Liver (tissue), 9 donors: ENCODE data around the gene TFCP2. TPM values are rescaled to one million over a fixed set of nuclear protein-coding genes. Genes with fewer than 3 reads are reported as not detected.

ENCODE experiments used
- DNase-seq: peaks from one replicate; pipeline ENCODE4 v3.0.0-alpha.2; 2017; ENCODE audit warnings: low spot score
- H3K27ac ChIP-seq, 2 donors: one replicate each; pipeline ENCODE4 v1.7.0; 2013; ENCODE audit warnings: inconsistent platforms in 2 of 2, low read length in 2 of 2, control low read depth in 1 of 2, low read depth in 1 of 2, mild to moderate bottlenecking in 1 of 2
- H3K27me3 ChIP-seq, 4 donors: one replicate each; pipeline versions ENCODE4 v1.6.1 to v1.7.0; 2013; ENCODE audit warnings: low read length in 3 of 4, inconsistent platforms in 1 of 4, mild to moderate bottlenecking in 1 of 4, moderate library complexity in 1 of 4; ENCODE audit not compliant: control insufficient read depth in 4 of 4, insufficient read depth in 4 of 4
- H3K36me3 ChIP-seq, 4 donors: one replicate each; pipeline versions ENCODE4 v1.6.1 to v1.7.0; 2013; ENCODE audit warnings: low read length in 3 of 4, mild to moderate bottlenecking in 3 of 4, low read depth in 1 of 4, moderate library complexity in 1 of 4; ENCODE audit not compliant: control insufficient read depth in 4 of 4, insufficient read depth in 3 of 4
- H3K4me1 ChIP-seq, 4 donors: one replicate each; pipeline versions ENCODE4 v1.6.1 to v1.7.0; 2013; ENCODE audit warnings: low read length in 3 of 4, mild to moderate bottlenecking in 3 of 4, moderate library complexity in 1 of 4; ENCODE audit not compliant: control insufficient read depth in 4 of 4, insufficient read depth in 4 of 4
- H3K4me3 ChIP-seq, 3 donors: one replicate each; pipeline versions ENCODE4 v1.6.1 to v1.7.0; 2013; ENCODE audit warnings: low read length in 3 of 3, control low read depth in 1 of 3, low read depth in 1 of 3, mild to moderate bottlenecking in 1 of 3
- H3K9ac ChIP-seq, 2 donors: one replicate each; pipeline ENCODE4 v1.7.0; 2013; ENCODE audit warnings: low read length in 2 of 2, mild to moderate bottlenecking in 2 of 2, moderate library complexity in 2 of 2, control low read depth in 1 of 2, low read depth in 1 of 2
- H3K9me3 ChIP-seq, 4 donors: one replicate each; pipeline versions ENCODE4 v1.6.1 to v1.7.0; 2013; ENCODE audit warnings: low read length in 3 of 4; ENCODE audit not compliant: control insufficient read depth in 4 of 4
- EGR1 ChIP-seq, 2 donors: IDR thresholded peaks; 2 replicates each; pipeline ENCODE4 v1.6.1; 2016 to 2018; ENCODE audit warnings: antibody characterized with exemption in 2 of 2, low read depth in 2 of 2
- FOXA1 ChIP-seq: IDR thresholded peaks from 2 replicates; pipeline ENCODE4 v1.6.1; 2016; ENCODE audit warnings: antibody characterized with exemption
- FOXA2 ChIP-seq: IDR thresholded peaks from 2 replicates; pipeline ENCODE4 v1.6.1; 2016; ENCODE audit warnings: antibody characterized with exemption
- GABPA ChIP-seq, 2 donors: IDR thresholded peaks in 1 of 2; conservative IDR thresholded peaks in 1 of 2; 2 replicates each; pipeline ENCODE4 v1.6.1; 2016; ENCODE audit warnings: antibody characterized with exemption in 2 of 2, mild to moderate bottlenecking in 1 of 2, moderate library complexity in 1 of 2
- HNF4A ChIP-seq, 2 donors: conservative IDR thresholded peaks; 2 replicates each; pipeline ENCODE4 v1.6.1; 2016; ENCODE audit warnings: antibody characterized with exemption in 2 of 2, mild to moderate bottlenecking in 2 of 2
- HNF4G ChIP-seq: IDR thresholded peaks from 2 replicates; pipeline ENCODE4 v1.6.1; 2016; ENCODE audit warnings: antibody characterized with exemption
- JUND ChIP-seq, 2 donors: IDR thresholded peaks; 2 replicates each; pipeline ENCODE4 v1.6.1; 2016; ENCODE audit warnings: antibody characterized with exemption in 2 of 2
- NR2F2 ChIP-seq: IDR thresholded peaks from 2 replicates; pipeline ENCODE4 v1.6.1; 2016; ENCODE audit warnings: antibody characterized with exemption
- RAD21 ChIP-seq, 2 donors: IDR thresholded peaks; 2 replicates each; pipeline ENCODE4 v1.6.1; 2016; ENCODE audit warnings: antibody characterized with exemption in 2 of 2, mild to moderate bottlenecking in 2 of 2
- RXRA ChIP-seq, 2 donors: IDR thresholded peaks; 2 replicates each; pipeline ENCODE4 v1.6.1; 2017 to 2018; ENCODE audit warnings: antibody characterized with exemption in 2 of 2, mild to moderate bottlenecking in 1 of 2
- SP1 ChIP-seq: IDR thresholded peaks from 2 replicates; pipeline ENCODE4 v1.6.1; 2018; ENCODE audit warnings: antibody characterized with exemption, mild to moderate bottlenecking
- TAF1 ChIP-seq: conservative IDR thresholded peaks from 2 replicates; pipeline ENCODE4 v1.6.1; 2016; ENCODE audit warnings: antibody characterized with exemption, mild to moderate bottlenecking
- YY1 ChIP-seq: IDR thresholded peaks from 2 replicates; pipeline ENCODE4 v1.6.1; 2016; ENCODE audit warnings: antibody characterized with exemption, mild to moderate bottlenecking
- WGBS: extraction: QIAGEN DNeasy Blood & Tissue Kit; methylation state at CpG from one replicate; pipeline ENCODE4 v1.1.7; 2013; 5-methylcytosine and 5-hydroxymethylcytosine counted together
- polyA plus RNA-seq, 2 donors: library from polyadenylated mRNA; stranded (reverse) in 1 of 2; unstranded in 1 of 2; fragments of 200-250 nt in 1 of 2; fragments of >200 nt in 1 of 2; fragmentation: Nextera tagmentation in 1 of 2; extraction: Ambion mirVana in 1 of 2; gene quantifications; one replicate each; pipeline versions ENCODE4 v1.2.1 to v1.2.3, GENCODE V29; 2013 to 2015
- total RNA-seq, 2 donors: library from RNA; depleted of rRNA; stranded (reverse); fragments of >200 nt; gene quantifications; one replicate each; pipeline ENCODE4 v1.2.3, GENCODE V29; 2014
- TF ChIP-seq, protein P1 (sequence below): IDR thresholded peaks from 2 replicates; pipeline ENCODE4 v1.6.1; 2016; ENCODE audit warnings: antibody characterized with exemption
- TF ChIP-seq, protein P2 (sequence below): IDR thresholded peaks from 2 replicates; pipeline ENCODE4 v1.6.1; 2016; ENCODE audit warnings: antibody characterized with exemption
- TF ChIP-seq, protein P3 (sequence below): fragments of 150-350 bp; IDR thresholded peaks from 2 replicates; pipeline ENCODE4 v1.5.1; 2017; ENCODE audit warnings: improper control_type of control experiment, low read depth, low read length; ENCODE audit not compliant: missing input control
- TF ChIP-seq, protein P4 (sequence below): IDR thresholded peaks from 2 replicates; pipeline ENCODE4 v1.6.1; 2016; ENCODE audit warnings: antibody characterized with exemption
- donor health status: healthy.
- donor health status: healthy.
- donor health status: healthy.
- donor health status: healthy.
- donor health status: healthy.

Gene TFCP2
- total and polyA plus RNA-seq, 4 donors, result 1.6 to 8.6 (median 5.1) TPM

DNA sequence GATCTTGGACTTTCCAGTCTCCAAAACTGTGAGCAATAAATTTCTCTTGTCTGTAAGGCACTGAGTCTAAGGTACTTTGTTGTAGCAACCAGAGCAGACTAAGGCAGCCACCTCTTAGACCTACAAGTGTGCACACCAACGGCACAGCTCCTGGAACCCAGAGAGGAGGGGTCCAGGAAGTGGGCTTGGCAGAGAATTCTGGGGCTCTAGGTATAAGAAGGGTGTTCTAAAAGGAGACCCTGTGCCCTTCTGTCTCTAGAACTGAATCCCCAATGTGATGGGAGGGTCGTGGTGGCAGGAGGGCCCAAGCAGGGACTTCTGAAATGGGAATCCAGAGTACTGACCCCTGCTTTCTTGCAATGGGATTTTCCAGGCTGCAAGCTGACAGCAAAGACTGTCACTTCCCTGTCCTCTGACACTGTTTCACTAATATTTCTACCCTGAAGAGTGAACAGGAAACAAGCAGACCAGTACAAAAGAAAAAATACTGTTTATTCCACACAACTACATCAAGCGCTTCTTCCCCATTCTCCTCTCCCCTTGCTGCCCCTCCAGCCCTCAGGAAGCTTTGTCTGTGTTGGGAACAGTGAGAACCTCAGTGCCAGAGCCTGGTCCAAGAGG lies 13.6 kb upstream of the TFCP2 start:
- no peaks in the 10 kb centered on the region for H3K27me3 ChIP-seq
- no peaks in the 10 kb centered on the region for H3K9me3 ChIP-seq
- H3K36me3 ChIP-seq, result peaks cover 0 to 3% (median 0%) of the 10 kb centered on the region in 4 donors
- DNase-seq, result no peak
- no peak overlapping the region for H3K4me3 ChIP-seq
- TF ChIP-seq TAF1 (no peak), YY1 (no peak), HNF4G (no peak), RXRA (IDR thresholded peaks at IDR 0.05) (no peak), GABPA (IDR thresholded peaks at IDR 0.05 in 1 of 2, conservative IDR thresholded peaks at IDR 0.05 in 1 of 2) (no peak), EGR1 (IDR thresholded peaks at IDR 0.05; ENCODE audit: low read depth in 2 of 2) (no peak)
- TF ChIP-seq, protein P1, sequence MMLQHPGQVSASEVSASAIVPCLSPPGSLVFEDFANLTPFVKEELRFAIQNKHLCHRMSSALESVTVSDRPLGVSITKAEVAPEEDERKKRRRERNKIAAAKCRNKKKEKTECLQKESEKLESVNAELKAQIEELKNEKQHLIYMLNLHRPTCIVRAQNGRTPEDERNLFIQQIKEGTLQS, result no peak
- no peak overlapping the region for H3K27ac ChIP-seq
- H3K9ac ChIP-seq, result no peak overlapping the region
- H3K4me1 ChIP-seq, result no peaks in the 10 kb centered on the region
- WGBS, result 80% methylated on average over 3 of the region's 3 CpGs

DNA sequence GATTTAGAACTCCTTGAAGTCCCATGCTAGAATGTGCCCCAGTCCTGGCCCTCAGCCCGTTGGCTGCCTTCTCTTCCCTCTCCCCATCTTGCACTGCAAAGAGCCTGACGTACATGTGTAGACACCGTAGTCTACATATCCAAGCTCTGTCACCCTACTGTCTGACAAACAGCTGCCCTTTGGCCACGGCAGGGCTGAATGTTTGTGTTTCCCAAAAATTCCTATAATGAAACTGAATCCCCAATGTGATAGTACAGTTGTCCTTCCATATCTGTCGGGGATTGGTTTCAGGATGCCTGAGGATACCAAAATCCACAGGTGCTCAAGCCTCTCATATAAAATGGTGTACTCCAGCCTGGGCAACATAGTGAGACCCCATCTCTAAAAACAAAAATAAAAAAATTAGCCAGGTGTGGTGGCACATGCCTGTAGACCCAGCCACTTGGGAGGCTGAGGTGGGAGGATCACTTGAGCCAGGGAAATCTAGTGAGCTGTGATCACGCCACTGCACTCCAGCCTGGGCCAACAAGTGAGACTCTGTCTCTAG lies 12.3 kb upstream of the TFCP2 start:
- Histone ChIP-seq H3K27me3 (no peaks in the 10 kb centered on the region), H3K4me3 (no peak overlapping the region), H3K9me3 (no peaks in the 10 kb centered on the region), H3K27ac (no peak overlapping the region), H3K36me3 (peaks cover 0 to 3% (median 0%) of the 10 kb centered on the region in 4 donors), H3K4me1 (no peaks in the 10 kb centered on the region), H3K9ac (no peak overlapping the region)
- WGBS, result 74% methylated on average over 6 of the region's 6 CpGs
- TF ChIP-seq, protein P1, result no peak
- TF ChIP-seq YY1, result no peak
- no peak for TF ChIP-seq HNF4G
- TF ChIP-seq, protein P2, sequence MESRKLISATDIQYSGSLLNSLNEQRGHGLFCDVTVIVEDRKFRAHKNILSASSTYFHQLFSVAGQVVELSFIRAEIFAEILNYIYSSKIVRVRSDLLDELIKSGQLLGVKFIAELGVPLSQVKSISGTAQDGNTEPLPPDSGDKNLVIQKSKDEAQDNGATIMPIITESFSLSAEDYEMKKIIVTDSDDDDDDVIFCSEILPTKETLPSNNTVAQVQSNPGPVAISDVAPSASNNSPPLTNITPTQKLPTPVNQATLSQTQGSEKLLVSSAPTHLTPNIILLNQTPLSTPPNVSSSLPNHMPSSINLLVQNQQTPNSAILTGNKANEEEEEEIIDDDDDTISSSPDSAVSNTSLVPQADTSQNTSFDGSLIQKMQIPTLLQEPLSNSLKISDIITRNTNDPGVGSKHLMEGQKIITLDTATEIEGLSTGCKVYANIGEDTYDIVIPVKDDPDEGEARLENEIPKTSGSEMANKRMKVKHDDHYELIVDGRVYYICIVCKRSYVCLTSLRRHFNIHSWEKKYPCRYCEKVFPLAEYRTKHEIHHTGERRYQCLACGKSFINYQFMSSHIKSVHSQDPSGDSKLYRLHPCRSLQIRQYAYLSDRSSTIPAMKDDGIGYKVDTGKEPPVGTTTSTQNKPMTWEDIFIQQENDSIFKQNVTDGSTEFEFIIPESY, result no peak
- no peak for TF ChIP-seq RAD21 (IDR thresholded peaks at IDR 0.05)
- TF ChIP-seq SP1, result no peak
- TF ChIP-seq FOXA2, result no peak
- TF ChIP-seq, protein P3, sequence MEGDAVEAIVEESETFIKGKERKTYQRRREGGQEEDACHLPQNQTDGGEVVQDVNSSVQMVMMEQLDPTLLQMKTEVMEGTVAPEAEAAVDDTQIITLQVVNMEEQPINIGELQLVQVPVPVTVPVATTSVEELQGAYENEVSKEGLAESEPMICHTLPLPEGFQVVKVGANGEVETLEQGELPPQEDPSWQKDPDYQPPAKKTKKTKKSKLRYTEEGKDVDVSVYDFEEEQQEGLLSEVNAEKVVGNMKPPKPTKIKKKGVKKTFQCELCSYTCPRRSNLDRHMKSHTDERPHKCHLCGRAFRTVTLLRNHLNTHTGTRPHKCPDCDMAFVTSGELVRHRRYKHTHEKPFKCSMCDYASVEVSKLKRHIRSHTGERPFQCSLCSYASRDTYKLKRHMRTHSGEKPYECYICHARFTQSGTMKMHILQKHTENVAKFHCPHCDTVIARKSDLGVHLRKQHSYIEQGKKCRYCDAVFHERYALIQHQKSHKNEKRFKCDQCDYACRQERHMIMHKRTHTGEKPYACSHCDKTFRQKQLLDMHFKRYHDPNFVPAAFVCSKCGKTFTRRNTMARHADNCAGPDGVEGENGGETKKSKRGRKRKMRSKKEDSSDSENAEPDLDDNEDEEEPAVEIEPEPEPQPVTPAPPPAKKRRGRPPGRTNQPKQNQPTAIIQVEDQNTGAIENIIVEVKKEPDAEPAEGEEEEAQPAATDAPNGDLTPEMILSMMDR, result no peak
- no peak for TF ChIP-seq GABPA (IDR thresholded peaks at IDR 0.05 in 1 of 2, conservative IDR thresholded peaks at IDR 0.05 in 1 of 2)
- TF ChIP-seq FOXA1, result no peak
- TF ChIP-seq TAF1, result no peak
- TF ChIP-seq EGR1 (IDR thresholded peaks at IDR 0.05; ENCODE audit: low read depth in 2 of 2), result no peak
- TF ChIP-seq HNF4A (conservative IDR thresholded peaks at IDR 0.05), result no peak
- TF ChIP-seq, protein P4, sequence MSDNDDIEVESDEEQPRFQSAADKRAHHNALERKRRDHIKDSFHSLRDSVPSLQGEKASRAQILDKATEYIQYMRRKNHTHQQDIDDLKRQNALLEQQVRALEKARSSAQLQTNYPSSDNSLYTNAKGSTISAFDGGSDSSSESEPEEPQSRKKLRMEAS, result no peak
- TF ChIP-seq NR2F2, result no peak
- TF ChIP-seq JUND (IDR thresholded peaks at IDR 0.05), result no peak
- DNase-seq, result no peak
